Panc1 (cell line): ENCODE measurements around the gene OR9G1. TPM values are rescaled to one million over a fixed set of nuclear protein-coding genes. Genes with fewer than 3 reads are reported as not detected.

ENCODE experiments used
- ATAC-seq: fragments of 200-7000 bp; cut with Tn5 transposase; 2 replicates; pipeline ENCODE4 v1.9.1; 2020; ENCODE audit warnings: mild to moderate bottlenecking, moderate library complexity
- BruUV-seq: library from RNA; stranded (reverse); fragments of 400-500 nt; replicated peaks from 2 replicates; lab custom pipeline; 2021; lab: Mats Ljungman, UMichigan
- CTCF ChIA-PET: fragments of 300-600 bp; sonication (Branson Sonifier 250); formaldehyde crosslinking; loops from one replicate; lab custom pipeline; 2022; ENCODE audit warnings: antibody characterized with exemption; lab: Charles Lee
- POLR2A ChIA-PET: fragments of 300-600 bp; sonication (Branson Sonifier 250); formaldehyde crosslinking; loops from one replicate; lab custom pipeline; 2022; ENCODE audit warnings: antibody characterized with exemption; lab: Charles Lee
- DNase-seq: peaks from one replicate; pipeline ENCODE4 v3.0.0-alpha.2; 2010; ENCODE audit warnings: low read depth, low spot score
- H3K27ac ChIP-seq: 2 replicates; pipeline ENCODE4 v1.5.1; 2011; ENCODE audit warnings: mild to moderate bottlenecking, low read length, inconsistent platforms
- H3K27me3 ChIP-seq: fragments of 200-500 bp; sonication (Bioruptor generic); 2 replicates; pipeline ENCODE4 v1.6.0; 2014; ENCODE audit warnings: low read length, inconsistent platforms; ENCODE audit not compliant: control insufficient read depth, insufficient read depth
- H3K36me3 ChIP-seq: fragments of 200-500 bp; sonication (Bioruptor generic); 2 replicates; pipeline ENCODE4 v1.5.1; 2014; ENCODE audit warnings: inconsistent platforms, mild to moderate bottlenecking, low read length, moderate library complexity; ENCODE audit not compliant: control insufficient read depth, insufficient read depth
- H3K4me1 ChIP-seq: 2 replicates; pipeline ENCODE4 v1.5.1; 2011; ENCODE audit warnings: inconsistent platforms, mild to moderate bottlenecking, low read length, moderate library complexity; ENCODE audit not compliant: control insufficient read depth, insufficient read depth
- H3K4me3 ChIP-seq, 2 experiments: 2 replicates each; pipeline ENCODE4 v1.5.1; 2011 to 2012; ENCODE audit warnings: low read depth in 2 of 2, low read length in 2 of 2, mild to moderate bottlenecking in 2 of 2, inconsistent platforms in 1 of 2, moderate library complexity in 1 of 2
- H3K9me3 ChIP-seq: fragments of 200-500 bp; sonication (Bioruptor generic); 2 replicates; pipeline ENCODE4 v1.5.1; 2014; ENCODE audit warnings: low read depth, mild to moderate bottlenecking, inconsistent platforms, low read length, moderate library complexity; ENCODE audit not compliant: control insufficient read depth, insufficient read depth
- POLR2AphosphoS5 ChIP-seq: IDR thresholded peaks from 2 replicates; pipeline ENCODE4 v1.6.1; 2012; ENCODE audit warnings: mild to moderate bottlenecking, low read depth, low read length, moderate library complexity
- SIN3A ChIP-seq: IDR thresholded peaks from 2 replicates; pipeline ENCODE4 v1.6.1; 2012; ENCODE audit warnings: low read depth, mild to moderate bottlenecking, low read length, moderate library complexity, borderline replicate concordance; ENCODE audit not compliant: insufficient read depth
- TCF7L2 ChIP-seq: IDR thresholded peaks from 2 replicates; pipeline ENCODE4 v1.6.1; 2011; ENCODE audit warnings: mild to moderate bottlenecking, low read depth, low read length, inconsistent platforms
- in situ Hi-C: cut with HindIII; loops from 2 replicates; pipeline ENCODE4 v1.10.0; 2016; ENCODE audit warnings: low sequenced_read_pairs, low pct_unique_long_range_greater_than_20kb
- intact Hi-C: fragments of 100-400 bp; cut with micrococcal nuclease; formaldehyde crosslinking; loops from one replicate; pipeline ENCODE4 v1.10.0; 2022; ENCODE audit not compliant: unreplicated experiment
- total RNA-seq: library from RNA; stranded (reverse); gene quantifications from one replicate; pipeline ENCODE4 v1.2.1, GENCODE V29; 2021; ENCODE audit not compliant: unreplicated experiment
- TF ChIP-seq, protein P1 (sequence below), 2 experiments: IDR thresholded peaks; 2 replicates each; pipeline ENCODE4 v1.6.1; 2011 to 2012; ENCODE audit warnings: low read depth in 2 of 2, control low read depth in 1 of 2, low read length in 1 of 2, mild to moderate bottlenecking in 1 of 2, moderate library complexity in 1 of 2; ENCODE audit not compliant: insufficient read depth in 1 of 2
- TF ChIP-seq, protein P2 (sequence below): fragments of 450-650 bp; IDR thresholded peaks from 2 replicates; pipeline ENCODE4 v1.5.1; 2017; ENCODE audit warnings: mild to moderate bottlenecking

OR9G1 gene
- total RNA-seq, 1 experiment from 2014 or later: not detected

DNA sequence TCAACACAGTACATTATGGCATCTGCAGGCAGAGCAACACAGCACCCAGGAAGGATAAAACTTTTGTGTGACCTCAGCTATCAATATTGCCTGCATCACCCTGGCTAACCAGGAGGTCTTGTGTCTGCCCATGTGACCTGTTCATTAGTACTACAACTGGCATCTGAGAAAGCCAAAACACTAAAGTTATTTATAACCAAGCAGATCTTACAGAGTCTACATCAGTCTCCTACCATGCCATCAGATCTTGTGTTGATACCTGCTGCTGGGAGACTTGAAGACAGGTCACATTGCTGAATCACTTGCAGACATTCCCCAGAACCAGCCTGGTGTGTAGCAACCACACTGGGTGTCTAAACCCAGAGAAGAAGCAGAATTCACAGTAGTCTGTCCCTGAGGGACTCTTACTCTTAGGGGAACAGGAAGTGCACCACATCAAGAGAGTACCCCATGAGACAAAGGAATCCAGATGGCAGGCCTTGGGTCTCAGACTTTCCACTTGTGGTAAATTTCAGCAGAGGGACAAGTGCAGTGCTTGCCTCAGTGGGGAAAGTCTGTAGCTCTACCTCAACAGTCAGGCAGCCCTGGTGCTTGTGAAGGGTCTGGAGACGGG lies 7.0 kb downstream of the OR9G1 start:
- H3K4me1 ChIP-seq: no peaks in the 10 kb centered on the region
- no peaks in the 10 kb centered on the region for H3K27me3 ChIP-seq
- DNase-seq: no peak
- H3K4me3 ChIP-seq: no peak overlapping the region
- TF ChIP-seq SIN3A: no peak
- TF ChIP-seq, protein P1, sequence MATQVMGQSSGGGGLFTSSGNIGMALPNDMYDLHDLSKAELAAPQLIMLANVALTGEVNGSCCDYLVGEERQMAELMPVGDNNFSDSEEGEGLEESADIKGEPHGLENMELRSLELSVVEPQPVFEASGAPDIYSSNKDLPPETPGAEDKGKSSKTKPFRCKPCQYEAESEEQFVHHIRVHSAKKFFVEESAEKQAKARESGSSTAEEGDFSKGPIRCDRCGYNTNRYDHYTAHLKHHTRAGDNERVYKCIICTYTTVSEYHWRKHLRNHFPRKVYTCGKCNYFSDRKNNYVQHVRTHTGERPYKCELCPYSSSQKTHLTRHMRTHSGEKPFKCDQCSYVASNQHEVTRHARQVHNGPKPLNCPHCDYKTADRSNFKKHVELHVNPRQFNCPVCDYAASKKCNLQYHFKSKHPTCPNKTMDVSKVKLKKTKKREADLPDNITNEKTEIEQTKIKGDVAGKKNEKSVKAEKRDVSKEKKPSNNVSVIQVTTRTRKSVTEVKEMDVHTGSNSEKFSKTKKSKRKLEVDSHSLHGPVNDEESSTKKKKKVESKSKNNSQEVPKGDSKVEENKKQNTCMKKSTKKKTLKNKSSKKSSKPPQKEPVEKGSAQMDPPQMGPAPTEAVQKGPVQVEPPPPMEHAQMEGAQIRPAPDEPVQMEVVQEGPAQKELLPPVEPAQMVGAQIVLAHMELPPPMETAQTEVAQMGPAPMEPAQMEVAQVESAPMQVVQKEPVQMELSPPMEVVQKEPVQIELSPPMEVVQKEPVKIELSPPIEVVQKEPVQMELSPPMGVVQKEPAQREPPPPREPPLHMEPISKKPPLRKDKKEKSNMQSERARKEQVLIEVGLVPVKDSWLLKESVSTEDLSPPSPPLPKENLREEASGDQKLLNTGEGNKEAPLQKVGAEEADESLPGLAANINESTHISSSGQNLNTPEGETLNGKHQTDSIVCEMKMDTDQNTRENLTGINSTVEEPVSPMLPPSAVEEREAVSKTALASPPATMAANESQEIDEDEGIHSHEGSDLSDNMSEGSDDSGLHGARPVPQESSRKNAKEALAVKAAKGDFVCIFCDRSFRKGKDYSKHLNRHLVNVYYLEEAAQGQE (IDR thresholded peaks at IDR 0.05; ENCODE audit: insufficient read depth in 1 of 2, low read depth in 2 of 2, low read length in 1 of 2): no peak
- TF ChIP-seq POLR2AphosphoS5: no peak
- CTCF ChIA-PET: no interaction called here
- in situ Hi-C loops (no loop called here), intact Hi-C loops (no loop called here)
- no peak for ATAC-seq
- H3K27ac ChIP-seq: no peak overlapping the region
- no peaks in the 10 kb centered on the region for H3K36me3 ChIP-seq
- POLR2A ChIA-PET: no interaction called here
- H3K9me3 ChIP-seq: no peaks in the 10 kb centered on the region
- BruUV-seq: no TSS peak

DNA sequence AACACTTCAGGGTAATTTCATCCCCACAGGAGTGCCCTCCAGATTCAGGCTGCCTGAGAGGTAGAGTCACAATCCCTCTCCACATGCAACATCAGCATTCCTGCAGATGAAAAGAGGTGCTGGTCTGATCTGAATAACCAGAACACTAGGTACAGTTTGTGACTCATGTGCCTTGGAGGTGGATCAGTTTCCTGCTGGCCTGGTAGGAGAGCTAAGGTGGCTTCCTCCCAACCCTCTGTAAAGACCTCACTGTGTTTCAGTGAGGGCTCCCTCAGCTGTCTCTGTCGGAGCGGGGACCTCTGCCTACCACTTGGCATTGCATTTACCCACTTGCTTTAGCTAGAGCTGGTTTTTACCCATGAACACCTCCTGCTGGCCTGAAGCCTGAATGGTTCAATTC lies 7.6 kb downstream of the OR9G1 start:
- ChIA-PET POLR2A (no interaction called here), CTCF (no interaction called here)
- Histone ChIP-seq H3K4me3 (no peak overlapping the region), H3K4me1 (no peaks in the 10 kb centered on the region), H3K36me3 (no peaks in the 10 kb centered on the region), H3K27me3 (no peaks in the 10 kb centered on the region), H3K9me3 (no peaks in the 10 kb centered on the region), H3K27ac (no peak overlapping the region)
- no TSS peak for BruUV-seq
- in situ Hi-C loops (no loop called here), intact Hi-C loops (no loop called here)
- DNase-seq (no peak), ATAC-seq (no peak)
- TF ChIP-seq SIN3A (no peak), POLR2AphosphoS5 (no peak), TCF7L2 (no peak)
- TF ChIP-seq, protein P2, sequence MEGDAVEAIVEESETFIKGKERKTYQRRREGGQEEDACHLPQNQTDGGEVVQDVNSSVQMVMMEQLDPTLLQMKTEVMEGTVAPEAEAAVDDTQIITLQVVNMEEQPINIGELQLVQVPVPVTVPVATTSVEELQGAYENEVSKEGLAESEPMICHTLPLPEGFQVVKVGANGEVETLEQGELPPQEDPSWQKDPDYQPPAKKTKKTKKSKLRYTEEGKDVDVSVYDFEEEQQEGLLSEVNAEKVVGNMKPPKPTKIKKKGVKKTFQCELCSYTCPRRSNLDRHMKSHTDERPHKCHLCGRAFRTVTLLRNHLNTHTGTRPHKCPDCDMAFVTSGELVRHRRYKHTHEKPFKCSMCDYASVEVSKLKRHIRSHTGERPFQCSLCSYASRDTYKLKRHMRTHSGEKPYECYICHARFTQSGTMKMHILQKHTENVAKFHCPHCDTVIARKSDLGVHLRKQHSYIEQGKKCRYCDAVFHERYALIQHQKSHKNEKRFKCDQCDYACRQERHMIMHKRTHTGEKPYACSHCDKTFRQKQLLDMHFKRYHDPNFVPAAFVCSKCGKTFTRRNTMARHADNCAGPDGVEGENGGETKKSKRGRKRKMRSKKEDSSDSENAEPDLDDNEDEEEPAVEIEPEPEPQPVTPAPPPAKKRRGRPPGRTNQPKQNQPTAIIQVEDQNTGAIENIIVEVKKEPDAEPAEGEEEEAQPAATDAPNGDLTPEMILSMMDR: no peak
- TF ChIP-seq, protein P1 (IDR thresholded peaks at IDR 0.05; ENCODE audit: insufficient read depth in 1 of 2, low read depth in 2 of 2, low read length in 1 of 2): no peak
